HepG2 (cell line): ENCODE data around the gene SKIL. TPM values are rescaled to one million over a fixed set of nuclear protein-coding genes. Genes with fewer than 3 reads are reported as not detected.

ENCODE experiments used
- ATAC-seq: fragments of 200-7000 bp; cut with Tn5 transposase; 3 replicates; pipeline ENCODE4 v1.9.1; 2020; ENCODE audit warnings: mild to moderate bottlenecking, moderate library complexity
- BruUV-seq: library from RNA; stranded (reverse); fragments of 400-500 nt; replicated peaks from 2 replicates; lab custom pipeline; 2021; lab: Mats Ljungman, UMichigan
- CTCF ChIA-PET: fragments of 300-600 bp; formaldehyde crosslinking; extraction: SDS; loops from one replicate; lab custom pipeline; 2021; ENCODE audit warnings: low total read pairs, inconsistent platforms, low intra/inter-chr PET ratio; lab: Yijun Ruan, JAX
- POLR2A ChIA-PET: fragments of 350-600 bp; sonication (Branson Sonifier 250); formaldehyde crosslinking; loops from one replicate; lab custom pipeline; 2020; ENCODE audit warnings: antibody characterized with exemption, inconsistent platforms; lab: Yijun Ruan, JAX
- DNase-seq: peaks from one replicate; pipeline ENCODE4 v3.0.0-alpha.2; 2015; ENCODE audit warnings: low spot score
- FAIRE-seq: peaks from 3 replicates; lab custom pipeline; 2011; peaks lifted over from hg19 to GRCh38; lab: Jason Lieb, UNC
- H2AFZ ChIP-seq: one replicate; pipeline ENCODE4 v1.6.1; 2011; ENCODE audit warnings: low read length, inconsistent platforms
- H3K27ac ChIP-seq: fragments of 300-600 bp; 3 replicates; pipeline ENCODE4 v1.8.0; 2011; ENCODE audit warnings: mixed run types, mild to moderate bottlenecking, mixed read lengths, low read length, inconsistent platforms; ENCODE audit not compliant: insufficient read depth; ENCODE audit errors: extremely low read length
- H3K27me3 ChIP-seq, 2 experiments: fragments of 200-600 bp in 1 of 2; 2 replicates in 1 of 2; 3 replicates in 1 of 2; pipeline versions ENCODE4 v1.6.0 to v1.8.0; 2011; ENCODE audit warnings: low read length in 2 of 2, mild to moderate bottlenecking in 2 of 2, moderate library complexity in 2 of 2, inconsistent platforms in 1 of 2; ENCODE audit not compliant: insufficient read depth in 2 of 2, control insufficient read depth in 1 of 2
- H3K36me3 ChIP-seq, 2 experiments: fragments of 200-600 bp in 1 of 2; replicated peaks in 1 of 2; 2 replicates in 1 of 2; 3 replicates in 1 of 2; pipeline versions ENCODE4 v1.5.1 to v1.8.0; 2011; ENCODE audit warnings: low read length in 2 of 2, inconsistent platforms in 1 of 2; ENCODE audit not compliant: insufficient read depth in 2 of 2, control insufficient read depth in 1 of 2
- H3K4me1 ChIP-seq: 2 replicates; pipeline ENCODE4 v1.5.1; 2012; ENCODE audit warnings: low read length, inconsistent platforms; ENCODE audit not compliant: insufficient read depth
- H3K4me2 ChIP-seq: 2 replicates; pipeline ENCODE4 v1.6.0; 2011; ENCODE audit warnings: low read depth, low read length, inconsistent platforms
- H3K4me3 ChIP-seq, 3 experiments: fragments of 200-600 bp in 1 of 3; sonication (generic), shearing (Covaris generic) in 1 of 3; replicated peaks in 1 of 3; 2 replicates each; pipeline ENCODE4 v1.5.1; 2011 to 2016; ENCODE audit warnings: low read length in 3 of 3, inconsistent platforms in 2 of 3, low read depth in 2 of 3, mild to moderate bottlenecking in 2 of 3, control low read depth in 1 of 3, mixed read lengths in 1 of 3; ENCODE audit not compliant: insufficient read depth in 1 of 3
- H3K79me2 ChIP-seq: one replicate; pipeline ENCODE4 v1.6.1; 2011; ENCODE audit warnings: low read length, inconsistent platforms; ENCODE audit not compliant: insufficient read depth
- H3K9ac ChIP-seq: 2 replicates; pipeline ENCODE4 v1.6.0; 2011; ENCODE audit warnings: mild to moderate bottlenecking, low read depth, low read length, inconsistent platforms; ENCODE audit not compliant: insufficient read depth
- H3K9me3 ChIP-seq: 2 replicates; pipeline ENCODE4 v1.5.1; 2012; ENCODE audit warnings: mild to moderate bottlenecking, low read length
- H4K20me1 ChIP-seq: 2 replicates; pipeline ENCODE4 v1.6.0; 2011; ENCODE audit warnings: inconsistent platforms, mild to moderate bottlenecking, low read length, moderate library complexity; ENCODE audit not compliant: insufficient read depth
- CEBPB ChIP-seq: IDR thresholded peaks from 2 replicates; pipeline ENCODE4 v1.6.1; 2011; ENCODE audit warnings: low read depth, low read length, improper control_type of control experiment, borderline replicate concordance
- ETS1 ChIP-seq: sonication (generic); formaldehyde crosslinking; IDR thresholded peaks from 2 replicates; pipeline ENCODE4 v1.4.0; 2020; ENCODE audit warnings: missing genetic modification reagents
- RAD21 ChIP-seq: fragments of 450-650 bp; formaldehyde crosslinking; IDR thresholded peaks from 2 replicates; pipeline ENCODE4 v1.5.0; 2020; ENCODE audit warnings: mild to moderate bottlenecking
- SSRP1 ChIP-seq: IDR thresholded peaks from 2 replicates; pipeline ENCODE4 v1.6.1; 2016; ENCODE audit warnings: control low read depth
- ZNF468 ChIP-seq: sonication (generic); formaldehyde crosslinking; IDR thresholded peaks from 2 replicates; pipeline ENCODE4 v1.8.0; 2022; ENCODE audit warnings: mild to moderate bottlenecking, moderate library complexity, missing genetic modification reagents
- ZNF549 ChIP-seq: sonication (generic); formaldehyde crosslinking; IDR thresholded peaks from 2 replicates; pipeline ENCODE4 v1.5.0; 2020; ENCODE audit warnings: missing genetic modification reagents
- ZNF816 ChIP-seq: sonication (generic); formaldehyde crosslinking; IDR thresholded peaks from 2 replicates; pipeline ENCODE4 v1.8.0; 2022; ENCODE audit warnings: missing genetic modification reagents, mild to moderate bottlenecking, borderline replicate concordance
- WGBS: methylation state at CpG from one replicate; pipeline ENCODE4 v1.1.6; 2017; ENCODE audit warnings: low lambda C conversion rate; 5-methylcytosine and 5-hydroxymethylcytosine counted together
- in situ Hi-C: cut with HindIII; loops from 2 replicates; pipeline ENCODE4 v1.10.0; 2017; ENCODE audit warnings: low pct_unique_long_range_greater_than_20kb; ENCODE audit not compliant: extremely low pct_ligation_motif_present
- intact Hi-C: fragments of 100-400 bp; cut with micrococcal nuclease; formaldehyde crosslinking; loops from one replicate; pipeline ENCODE4 v1.10.0; 2022; ENCODE audit not compliant: unreplicated experiment
- polyA plus RNA-seq, 8 experiments: library from polyadenylated mRNA; depleted of rRNA in 3 of 8; stranded (reverse) in 7 of 8; unstranded in 1 of 8; fragments of >200 nt; fragmentation: Illumina TruSeq in 4 of 8; extraction: Trizol in 4 of 8; gene quantifications; 2 replicates each; pipeline versions ENCODE4 v1.2.1 to v1.2.3, GENCODE V29; 2011 to 2016; ENCODE audit warnings: low read depth in 4 of 8, missing spikeins in 1 of 8, mixed read lengths in 1 of 8; ENCODE audit not compliant: insufficient read depth in 1 of 8
- total RNA-seq, 5 experiments: library from RNA; depleted of rRNA; stranded (reverse); fragments of >200 nt; fragmentation: Illumina TruSeq; extraction: Trizol; gene quantifications; 2 replicates each; pipeline ENCODE4 v1.2.3, GENCODE V29; 2016; ENCODE audit warnings: low read depth in 1 of 5

The SKIL gene
- total and polyA plus RNA-seq, 2 of the 13 experiments (the other 11 are each of a cell fraction or from before 2014, with no cell fraction given), result 5.2 to 20.7 TPM

DNA sequence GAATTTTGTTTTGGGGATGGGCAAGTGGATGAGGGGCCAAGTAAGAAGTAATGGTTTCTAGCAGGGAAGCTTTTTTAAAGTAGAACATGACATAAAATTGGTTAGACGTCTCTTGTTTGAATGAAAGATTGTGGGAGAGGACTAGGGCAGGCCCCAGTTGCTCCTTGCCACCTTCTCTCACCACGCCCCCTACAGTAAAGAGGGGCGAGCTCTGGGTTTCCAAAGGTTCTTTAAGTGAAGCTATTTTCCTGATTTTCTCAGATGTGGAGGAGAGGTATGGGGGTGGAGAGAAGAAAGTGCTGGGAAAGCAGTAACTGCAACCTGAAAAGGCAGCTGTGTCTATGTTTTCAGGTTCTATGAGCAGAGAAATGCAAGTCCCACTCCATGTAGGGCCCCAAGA, 32.6 kb upstream of the SKIL start:
- 91% methylated on average over 3 of the region's 3 CpGs for WGBS
- DNase-seq (no peak), FAIRE-seq (no peak), ATAC-seq (no peak)
- no peak overlapping the region for H2AFZ ChIP-seq
- H3K4me3 ChIP-seq, result no peak overlapping the region
- POLR2A ChIA-PET, result interaction anchor here (1.7 kb wide), 1 partner anchor 32 kb away, joined by 8 read pairs; the partner anchor contains the start of gene SKIL
- peaks cover 26% of the 10 kb centered on the region for H3K4me1 ChIP-seq
- H3K79me2 ChIP-seq, result no peaks in the 10 kb centered on the region
- in situ Hi-C loops, result loop anchor here (25.0 kb wide), 1 partner anchor 487 kb away; no protein-coding TSS in a partner anchor
- no peak for TF ChIP-seq ZNF468 (CRISPR knock-in tag)
- no peak for TF ChIP-seq RAD21
- TF ChIP-seq ZNF549, result no peak
- no peak for TF ChIP-seq CEBPB
- TF ChIP-seq ETS1, result no peak
- TF ChIP-seq SSRP1 (CRISPR knock-in tag), result no peak
- TF ChIP-seq ZNF816 (CRISPR knock-in tag), result no peak
- TF ChIP-seq, all 625 proteins: peak for 0
- CTCF ChIA-PET, result no interaction called here
- no peak overlapping the region for H3K4me2 ChIP-seq
- H3K9ac ChIP-seq, result no peak overlapping the region
- no peaks in the 10 kb centered on the region for H3K27me3 ChIP-seq
- intact Hi-C loops, result no loop called here
- no peaks in the 10 kb centered on the region for H4K20me1 ChIP-seq
- no peaks in the 10 kb centered on the region for H3K9me3 ChIP-seq
- no TSS peak for BruUV-seq
- no peaks in the 10 kb centered on the region for H3K36me3 ChIP-seq
- no peak overlapping the region for H3K27ac ChIP-seq
